Stimulated activated CD8-positive, alpha-beta memory T cell treated with anti-CD3 and anti-CD28 coated beads, Interleukin-7, amount 100 ng/mL, for 1 hour (primary cell): ENCODE data around the gene ATXN3.
A peak's percentile ranks its signal among the peaks of the same experiment; 100 is the strongest.
"Not testable (repeated sequence)": the region's sequence is repeated elsewhere in the genome, so short reads cannot be mapped to it uniquely, and the experiment has no call there.

Source experiments
- DNase-seq, 2 donors: peaks; one replicate each; pipeline ENCODE4 v3.0.0-alpha.2; 2020; ENCODE audit warnings: low read depth in 2 of 2

ATXN3 gene

DNA sequence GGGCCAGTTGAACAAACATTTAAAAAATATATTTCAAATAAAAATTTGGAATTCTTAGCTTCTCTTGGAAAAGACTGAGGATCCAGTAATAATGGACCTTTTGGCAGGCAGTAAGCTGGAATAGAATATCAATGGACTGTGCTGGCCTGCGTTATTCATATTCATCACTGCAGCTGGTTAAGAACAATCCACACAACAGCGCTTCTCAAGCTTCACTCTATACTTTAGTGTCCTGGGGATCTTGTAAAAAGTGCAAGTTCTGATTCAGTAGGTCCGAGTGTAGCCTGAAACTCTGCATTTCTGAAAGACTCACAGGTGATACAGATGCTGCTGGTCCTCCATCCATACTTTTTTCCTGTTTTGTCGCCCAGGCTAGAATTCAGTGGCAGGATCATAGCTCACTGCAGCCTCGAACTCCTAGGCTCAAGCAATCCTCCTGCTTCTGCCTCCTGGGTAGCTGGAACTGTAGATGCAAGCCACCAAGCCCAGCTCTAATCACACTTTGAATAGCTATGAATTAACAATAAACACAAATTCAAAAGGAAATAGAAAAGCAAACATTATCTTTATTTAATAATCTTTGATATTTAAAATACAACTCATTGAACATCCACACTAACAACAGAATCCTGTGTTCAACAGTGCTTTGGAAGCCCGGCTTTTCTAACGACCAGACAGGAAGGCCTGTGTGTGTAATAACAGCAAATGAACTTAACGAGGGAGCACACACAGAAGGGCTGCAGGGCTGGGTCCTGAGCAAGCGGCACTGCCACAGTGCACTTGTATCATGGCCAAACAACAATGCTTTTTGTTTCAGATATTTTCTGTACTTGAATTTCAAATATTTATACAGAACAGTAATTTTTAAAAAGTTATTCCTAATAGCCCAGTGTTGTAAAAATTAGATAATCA lies 48.1 kb downstream of the ATXN3 start:
- DNase-seq, result no peak

DNA sequence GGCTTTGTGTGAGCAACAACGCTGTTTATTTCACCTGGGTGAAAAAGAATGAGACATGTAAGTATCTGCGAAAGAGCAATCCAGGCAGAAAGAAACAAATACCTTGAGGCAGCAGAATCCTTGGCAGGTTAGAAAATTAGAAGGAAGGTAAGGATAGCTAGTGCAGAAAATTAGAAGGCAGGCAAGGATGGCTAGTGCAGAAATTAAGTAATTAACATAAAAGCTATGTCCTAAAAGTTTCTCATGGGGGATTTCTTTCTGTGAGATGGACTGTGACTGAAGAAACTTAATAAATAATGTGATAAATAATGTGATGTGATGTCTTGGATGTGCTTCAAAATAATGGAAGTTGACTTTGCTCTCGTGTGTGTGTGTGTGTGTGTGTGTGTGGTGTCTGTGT lies 56.6 kb downstream of the ATXN3 start:
- no peak for DNase-seq

DNA sequence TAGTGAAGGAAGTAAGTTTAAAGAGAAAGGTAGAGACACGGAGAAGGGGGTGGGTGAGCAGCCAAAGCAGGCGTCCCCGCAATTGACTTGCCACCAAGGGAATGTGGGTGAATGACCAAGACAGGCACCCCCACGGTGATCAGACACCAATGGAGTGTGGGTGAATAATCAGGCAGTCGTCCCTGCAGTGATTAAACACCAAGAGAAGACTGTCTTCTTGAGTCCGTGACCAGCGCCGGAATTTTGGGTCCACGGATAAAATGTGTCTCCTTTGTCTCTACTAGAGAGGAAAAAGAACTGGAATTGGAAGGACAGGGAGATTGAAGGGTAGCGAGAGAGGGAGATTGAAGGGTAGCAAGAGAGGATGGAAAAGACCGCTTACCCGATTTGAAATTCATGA lies 57.2 kb downstream of the ATXN3 start:
- DNase-seq, result not testable (repeated sequence)

DNA sequence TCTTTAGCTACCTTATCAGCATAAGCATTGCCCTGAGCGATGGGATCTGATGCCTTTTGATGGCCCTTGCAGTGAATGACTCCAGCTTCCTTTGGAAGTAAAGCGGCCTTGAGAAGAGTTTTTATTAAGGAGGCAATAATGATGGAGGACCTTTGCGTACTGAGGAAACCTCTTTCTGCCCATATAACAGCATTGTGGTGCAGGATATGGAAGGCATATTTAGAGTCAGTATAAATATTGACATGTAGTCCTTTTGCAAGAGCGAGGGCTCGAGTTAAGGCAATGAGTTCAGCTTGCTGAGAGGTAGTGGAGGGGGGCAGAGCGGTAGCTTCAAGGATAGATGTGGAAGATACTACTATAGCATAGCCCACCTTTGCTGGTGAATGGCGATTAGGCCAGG lies 60.5 kb downstream of the ATXN3 start:
- DNase-seq, result not testable (repeated sequence)

DNA sequence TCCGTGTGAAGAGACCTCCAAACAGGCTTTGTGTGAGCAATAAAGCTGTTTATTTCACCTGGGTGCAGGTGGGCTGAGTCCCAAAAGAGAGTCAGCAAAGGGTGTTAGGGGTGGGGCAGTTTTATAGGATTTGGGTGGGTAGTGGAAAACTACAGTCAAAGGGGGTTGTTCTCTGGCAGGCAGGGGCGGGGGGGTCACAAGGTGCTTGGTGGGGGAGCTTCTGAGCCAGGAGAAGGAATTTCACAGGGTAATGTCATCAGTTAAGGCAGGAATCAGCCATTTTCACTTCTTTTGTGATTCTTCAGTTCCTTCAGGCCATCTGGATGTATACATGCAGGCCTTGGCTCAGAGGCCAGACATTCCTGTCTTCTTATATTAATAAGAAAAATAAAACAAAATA lies 64.6 kb downstream of the ATXN3 start:
- not testable (repeated sequence) for DNase-seq

DNA sequence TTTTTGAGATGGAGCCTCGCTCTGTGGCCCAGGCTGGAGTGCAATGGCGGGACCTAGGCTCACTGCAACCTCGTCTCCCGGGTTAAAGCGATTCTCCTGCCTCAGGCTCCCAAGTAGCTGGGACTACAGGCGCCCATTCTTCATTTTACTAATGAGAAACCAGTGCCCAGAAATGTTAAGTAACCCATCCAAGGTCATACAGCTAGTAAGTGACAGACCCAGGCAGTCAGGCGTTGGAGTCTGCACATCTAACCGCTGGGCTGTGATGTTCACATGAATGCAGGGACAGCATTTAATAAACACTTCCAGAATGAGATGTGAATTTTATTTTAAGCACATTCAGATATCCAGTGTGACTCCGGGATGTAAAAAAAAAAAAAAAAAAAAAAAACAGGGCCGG lies 65.2 kb downstream of the ATXN3 start:
- no peak for DNase-seq

DNA sequence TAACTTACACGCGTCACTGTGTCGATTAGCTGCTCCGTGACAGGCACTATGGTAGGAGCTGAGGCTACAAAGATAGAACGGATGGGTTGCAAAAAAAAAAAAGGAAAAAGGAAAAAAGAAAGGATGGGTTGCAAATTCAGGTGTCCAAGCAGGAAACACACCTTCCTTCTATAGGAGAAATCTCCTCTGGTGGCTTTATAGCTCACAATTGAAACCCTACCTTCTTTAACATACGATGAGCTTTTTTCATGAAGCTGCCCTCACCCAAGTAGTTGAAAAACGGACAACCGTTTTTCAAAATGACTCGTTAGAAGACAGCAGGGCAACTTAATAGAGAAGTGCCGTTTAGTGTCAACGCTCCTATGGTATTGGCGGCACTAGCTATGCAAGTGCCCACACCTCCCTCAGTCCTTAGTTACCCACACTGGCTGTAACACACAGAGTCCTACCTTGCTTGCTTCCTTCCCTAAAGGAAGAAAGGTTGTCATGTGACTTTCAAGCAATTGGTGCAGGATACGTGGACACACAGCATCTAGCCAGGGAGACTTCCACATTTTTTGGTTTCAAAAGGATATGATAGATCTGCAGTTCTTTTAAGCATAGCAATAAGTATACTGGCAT lies 65.8 kb downstream of the ATXN3 start:
- no peak for DNase-seq

DNA sequence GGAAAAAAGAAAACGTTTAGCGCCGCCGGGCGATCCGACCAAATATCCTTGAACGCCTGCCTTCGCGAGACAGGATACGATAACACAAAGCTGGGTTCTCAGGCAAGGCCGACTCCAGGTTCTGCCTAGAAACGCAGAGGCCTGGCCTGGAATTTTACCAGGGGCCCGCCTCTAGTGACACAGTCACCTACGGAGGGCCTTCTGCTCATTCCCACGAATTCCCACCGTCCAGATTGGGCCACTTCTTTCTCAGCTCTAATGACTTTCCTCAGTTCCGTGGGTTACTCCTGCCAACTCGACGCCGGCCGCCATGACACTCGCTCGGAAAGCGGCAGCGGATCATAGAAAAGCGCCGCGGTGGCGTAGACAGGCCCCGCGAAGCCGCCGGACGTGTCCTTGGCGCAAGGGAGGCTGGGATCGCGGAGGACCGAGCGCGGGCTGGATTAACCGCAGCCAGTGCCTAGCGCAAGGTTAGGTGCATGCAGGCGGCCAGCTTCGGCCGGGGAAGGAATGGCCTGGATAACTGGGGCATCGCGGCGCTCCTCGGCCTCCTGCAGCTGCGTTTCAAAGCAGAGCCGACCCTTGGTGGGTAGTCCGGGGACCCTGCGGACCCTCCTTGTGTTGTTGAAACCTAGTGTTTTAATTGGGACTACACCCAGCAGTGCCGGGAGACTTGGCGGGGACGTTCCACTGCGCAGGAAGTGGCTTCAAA lies 66.5 kb downstream of the ATXN3 start, which contains the start of gene TRIP11:
Gene TRIP11 (minus strand): TSS at position 341 of the 712 bp plus-strand sequence. CDS start 374 bp downstream, outside the sequence.
- peak; percentile 87 to 88 for DNase-seq

DNA sequence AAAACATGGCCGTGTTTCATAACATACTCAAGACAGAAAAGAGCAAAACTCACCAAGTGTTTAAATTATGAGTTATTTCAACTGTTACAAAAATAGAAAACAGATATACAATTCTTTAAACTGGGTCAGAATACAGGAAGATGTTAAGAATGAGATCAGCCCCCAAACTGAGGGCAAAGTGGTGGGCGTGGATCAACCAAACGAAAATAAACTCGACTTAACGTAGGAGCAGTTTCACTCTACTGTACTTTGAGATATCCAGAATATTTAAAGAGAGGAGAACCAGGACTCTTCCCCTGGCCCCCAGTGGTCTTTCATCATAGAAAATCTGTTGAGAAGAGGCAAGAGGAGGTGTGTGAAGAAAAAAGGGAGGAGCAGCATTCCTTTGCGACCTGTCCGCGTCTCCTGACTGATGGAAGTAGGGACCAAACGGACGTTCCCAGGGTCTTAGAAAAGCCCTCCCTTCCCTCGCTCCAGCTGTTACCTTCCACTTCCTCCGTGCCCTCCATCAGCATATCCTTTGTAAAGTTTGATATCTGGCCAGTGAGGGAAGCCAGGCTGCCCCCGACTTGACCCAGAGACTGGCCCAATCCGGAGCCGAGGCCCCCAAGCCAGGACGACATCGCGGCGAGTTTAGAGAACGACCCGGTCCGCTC lies 67.2 kb downstream of the ATXN3 start:
- no peak for DNase-seq

DNA sequence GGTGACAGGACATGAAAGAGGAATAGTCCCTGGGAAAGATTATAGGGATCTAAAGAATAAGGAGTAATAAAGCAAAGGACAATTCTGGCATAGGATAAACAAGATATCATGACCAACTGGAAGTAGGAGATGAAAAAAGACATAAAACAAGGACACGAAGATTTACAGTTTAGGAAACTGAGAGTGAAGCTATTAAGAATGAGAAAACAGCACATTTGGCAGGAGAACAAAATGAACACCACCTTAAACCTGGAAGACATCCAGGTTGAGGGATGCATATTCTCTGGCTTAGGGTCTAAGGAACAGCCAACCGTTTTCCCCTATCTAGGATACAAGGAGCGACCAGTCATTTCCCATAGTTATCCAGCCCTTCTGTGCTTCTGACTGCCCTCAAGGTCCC lies 68.4 kb downstream of the ATXN3 start:
- DNase-seq, result no peak

DNA sequence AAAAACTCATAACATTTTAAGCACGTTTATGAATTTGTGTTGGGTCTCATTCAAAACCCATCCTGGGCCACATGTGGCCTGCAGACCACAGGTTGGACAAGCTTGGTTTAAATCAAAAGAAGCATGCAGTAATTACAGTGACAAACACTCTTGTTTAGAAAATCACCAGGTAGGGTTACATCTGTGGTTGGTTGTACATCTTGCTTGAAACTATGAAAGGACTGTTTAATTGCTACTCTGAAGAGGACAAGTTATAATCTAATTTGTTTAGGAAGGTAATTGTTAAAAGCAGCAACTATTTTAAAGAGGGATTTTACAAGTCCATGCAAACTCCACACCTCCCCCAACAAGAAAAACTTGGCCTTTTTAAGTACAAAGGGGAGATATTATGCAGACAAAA lies 70.5 kb downstream of the ATXN3 start:
- no peak for DNase-seq

DNA sequence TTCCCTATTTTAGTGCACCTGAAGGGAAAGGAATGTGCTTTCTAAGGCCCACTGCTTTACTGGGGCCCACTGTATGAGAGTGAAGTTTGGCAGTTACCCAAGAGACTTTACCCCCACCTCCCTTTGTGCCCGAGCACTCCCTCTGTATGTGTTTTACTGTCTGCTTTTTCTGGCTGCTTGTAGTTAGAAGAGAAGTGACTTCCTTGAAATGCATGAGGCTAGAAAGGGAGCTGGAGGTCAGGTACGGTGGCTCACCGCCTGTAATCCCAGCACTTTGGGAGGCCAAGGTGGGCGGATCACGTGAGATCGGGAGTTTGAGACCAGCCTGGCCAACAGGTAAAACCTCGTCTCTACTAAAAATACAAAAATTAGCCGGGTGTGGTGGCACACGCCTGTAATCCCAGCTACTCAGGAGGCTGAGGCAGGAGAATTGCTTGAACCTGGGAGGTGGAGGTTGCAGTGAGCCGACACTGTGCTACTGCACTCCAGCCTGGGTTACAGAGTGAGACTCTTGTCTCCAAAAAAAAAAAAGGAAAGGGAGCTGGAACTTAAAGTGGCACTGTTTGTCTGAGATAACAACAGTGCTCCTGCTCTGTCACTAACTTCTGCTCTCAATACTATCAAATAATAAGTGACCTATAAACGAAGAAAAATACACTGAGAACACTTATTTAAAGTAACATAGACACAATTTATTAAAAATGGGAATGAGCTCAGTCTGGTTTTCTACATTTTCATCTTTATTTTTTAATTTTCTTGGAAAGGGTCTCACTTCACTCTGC lies 72.3 kb downstream of the ATXN3 start:
- DNase-seq, result no peak

DNA sequence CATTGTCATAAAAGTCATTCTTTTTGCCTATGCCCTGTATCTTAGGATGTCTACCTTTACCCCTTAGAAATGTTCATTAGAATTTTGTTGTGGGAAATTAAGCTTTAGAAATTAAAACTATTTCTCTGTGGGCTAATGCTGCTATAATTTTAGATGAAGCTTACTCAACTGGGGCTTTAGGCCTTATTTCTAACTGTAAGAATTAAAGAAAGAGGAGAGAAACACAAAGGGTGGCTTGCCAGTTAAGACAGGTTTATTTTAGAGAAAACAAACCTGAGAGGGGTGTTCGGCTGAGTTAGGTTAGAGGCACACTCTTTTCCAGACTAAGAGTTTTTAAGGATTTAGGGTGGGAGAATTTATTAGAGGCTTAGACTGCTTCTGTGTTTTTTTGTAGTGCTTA lies 72.9 kb downstream of the ATXN3 start:
- no peak for DNase-seq

DNA sequence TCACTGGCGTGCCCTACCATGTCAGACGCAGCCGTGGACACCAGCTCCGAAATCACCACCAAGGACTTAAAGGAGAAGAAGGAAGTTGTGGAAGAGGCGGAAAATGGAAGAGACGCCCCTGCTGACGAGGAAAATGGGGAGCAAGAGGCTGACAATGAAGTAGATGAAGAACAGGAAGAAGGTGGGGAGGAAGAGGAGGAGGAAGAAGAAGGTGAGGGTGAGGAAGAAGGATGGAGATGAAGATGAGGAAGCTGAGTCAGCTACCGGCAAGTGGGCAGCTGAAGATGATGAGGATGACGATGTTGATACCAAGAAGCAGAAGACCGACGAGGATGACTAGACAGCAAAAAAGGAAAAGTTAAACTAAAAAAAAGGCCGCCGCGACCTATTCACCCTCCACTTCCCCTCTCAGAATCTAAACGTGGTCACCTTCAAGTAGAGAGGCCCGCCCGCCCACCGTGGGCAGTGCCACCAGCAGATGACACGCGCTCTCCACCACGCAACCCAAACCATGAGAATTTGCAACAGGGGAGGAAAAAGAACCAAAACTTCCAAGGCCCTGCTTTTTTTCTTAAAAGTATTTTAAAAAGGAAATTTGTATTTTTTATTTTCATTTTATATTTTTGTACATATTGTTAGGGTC lies 79.7 kb downstream of the ATXN3 start:
- DNase-seq, result no peak

DNA sequence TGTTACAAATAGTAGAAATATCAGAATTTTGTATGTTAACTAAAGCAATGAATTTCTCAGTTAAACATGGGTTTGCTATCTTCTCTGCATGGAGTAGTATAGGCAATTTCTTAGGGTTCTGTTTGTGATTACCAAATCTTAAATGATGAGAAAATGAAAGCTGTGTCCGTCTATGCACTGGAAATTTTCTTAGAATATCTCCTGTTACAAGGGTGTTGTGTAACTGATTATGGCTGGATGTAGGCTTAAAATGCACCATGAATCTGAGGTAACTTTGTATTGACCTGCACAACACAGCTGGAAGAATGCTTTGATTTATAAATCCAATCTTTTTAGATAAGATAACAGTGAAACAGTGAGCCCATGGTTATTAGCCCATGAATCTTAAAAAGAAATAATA lies 84.3 kb downstream of the ATXN3 start:
- no peak for DNase-seq

DNA sequence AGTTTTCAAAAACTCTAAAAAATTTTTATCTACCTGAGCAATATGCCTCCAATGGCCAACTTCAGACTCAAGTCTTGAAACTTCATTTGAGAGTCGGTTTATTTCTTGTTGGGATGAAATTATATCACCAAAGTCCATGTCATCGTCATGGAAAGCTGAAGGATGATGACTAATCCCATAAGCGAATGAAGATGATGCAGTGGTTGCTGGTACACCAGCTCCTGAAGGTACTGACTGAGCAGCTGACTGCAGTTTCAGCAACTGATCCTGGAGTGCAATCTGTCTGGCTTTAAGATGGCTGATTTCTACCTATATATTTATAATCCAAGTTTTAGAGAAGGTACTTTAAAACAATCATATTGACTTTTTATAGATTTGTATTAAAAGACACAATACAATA lies 84.9 kb downstream of the ATXN3 start:
- DNase-seq, result no peak

DNA sequence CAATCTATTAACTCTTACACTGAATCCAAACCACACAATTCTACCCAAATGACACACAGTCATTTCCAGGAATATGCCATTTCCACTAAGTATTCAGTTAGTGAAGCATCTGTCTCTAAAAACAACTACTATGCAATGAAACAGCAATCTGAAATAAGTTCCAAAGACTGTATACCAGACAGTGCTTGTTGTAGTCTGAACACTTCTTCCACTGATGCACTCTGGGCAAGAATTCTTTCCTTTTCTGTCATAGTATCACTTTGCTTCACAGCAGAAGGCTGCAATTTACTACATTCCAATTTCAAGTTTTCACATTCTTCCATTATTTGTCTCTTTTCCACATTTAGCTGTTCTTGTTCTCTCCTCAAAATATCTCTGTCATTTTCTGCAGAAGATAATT lies 92.3 kb downstream of the ATXN3 start:
- DNase-seq, result no peak

DNA sequence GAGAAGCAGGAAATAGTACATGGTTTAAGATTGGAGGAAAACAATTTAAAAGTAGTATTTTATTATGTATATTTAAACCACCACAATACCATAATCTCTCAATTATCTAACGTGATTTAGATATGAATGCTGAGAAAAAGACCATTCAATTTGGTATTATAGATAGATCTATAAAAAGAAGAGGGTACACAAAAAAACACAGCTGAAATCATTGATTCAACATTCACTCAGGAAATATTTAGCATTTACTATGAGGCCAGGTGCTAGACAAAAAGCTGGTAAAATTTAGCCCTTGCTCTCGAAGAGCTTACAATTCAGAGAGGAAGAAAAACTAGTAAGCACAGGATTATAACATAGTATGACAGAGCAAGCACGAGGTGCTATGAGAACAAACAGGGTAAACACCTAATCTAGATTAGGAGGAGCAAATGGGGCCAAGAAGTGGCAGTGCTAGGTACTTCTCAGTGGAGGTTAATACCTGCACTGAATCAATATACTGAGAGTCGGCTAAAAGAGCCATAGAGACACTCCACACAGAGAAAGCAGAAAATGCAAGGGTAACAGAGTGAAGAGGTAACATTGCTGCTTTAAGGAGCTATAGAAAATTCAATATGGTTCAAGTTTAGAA lies 94.1 kb downstream of the ATXN3 start:
- DNase-seq, result no peak

DNA sequence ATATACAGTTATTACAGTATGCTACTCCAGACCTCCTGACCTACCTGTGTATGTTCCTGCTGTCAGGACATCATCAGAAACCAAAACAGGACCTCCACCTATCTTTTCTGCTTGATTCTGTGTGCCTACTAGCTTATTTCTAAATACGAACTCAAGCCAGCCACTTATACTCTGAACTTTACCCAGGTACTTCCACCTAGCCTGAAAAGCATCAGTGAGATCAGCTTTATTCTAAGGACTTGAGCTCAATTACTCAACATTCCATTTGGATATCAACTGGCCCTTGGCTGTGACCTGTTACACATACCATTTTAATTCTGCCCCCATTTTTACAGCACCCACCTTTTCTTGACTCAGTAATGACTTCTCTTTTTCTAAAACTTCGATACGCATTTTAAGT lies 95.7 kb downstream of the ATXN3 start:
- no peak for DNase-seq

DNA sequence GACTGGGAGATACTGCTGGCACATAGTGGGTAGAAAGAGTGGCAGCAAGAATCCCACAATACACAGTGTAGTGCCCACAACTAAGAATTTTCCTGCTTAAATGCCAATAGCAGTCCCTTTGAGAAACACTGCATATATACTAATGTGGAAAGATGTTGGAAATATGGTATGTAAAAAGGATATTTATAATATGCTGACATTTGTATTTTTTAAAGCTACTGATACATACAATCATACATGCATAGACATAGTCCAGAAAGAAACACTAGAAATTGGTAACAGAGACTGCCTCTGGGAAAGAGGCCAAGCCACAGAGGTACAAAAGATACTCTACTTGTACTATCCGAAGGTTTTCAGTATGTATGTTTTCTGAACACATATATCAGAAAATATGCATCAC lies 96.8 kb downstream of the ATXN3 start:
- no peak for DNase-seq
